ENCODE results near the gene NELL1.

NELL1 gene

GRCh38 chr11:21225860-21226259, 556.5 kb downstream of the NELL1 start:
- H3K4me3 ChIP-seq (ENCODE audit: control insufficient read depth, low read depth, low read length): no peak overlapping the region
- TF ChIP-seq CTCF (conservative IDR thresholded peaks at IDR 0.05; ENCODE audit: control insufficient read depth, insufficient read depth, low read depth, low read length): no peak
- no peak for DNase-seq (ENCODE audit: low read depth)

GRCh38 chr11:21229224-21229623, 559.8 kb downstream of the NELL1 start:
- no peak overlapping the region for H3K4me3 ChIP-seq (ENCODE audit: control insufficient read depth, low read depth, low read length)
- TF ChIP-seq CTCF (conservative IDR thresholded peaks at IDR 0.05; ENCODE audit: control insufficient read depth, insufficient read depth, low read depth, low read length): no peak
- no peak for DNase-seq (ENCODE audit: low read depth)

- no peak for TF ChIP-seq CTCF (conservative IDR thresholded peaks at IDR 0.05; ENCODE audit: control insufficient read depth, insufficient read depth, low read depth, low read length)
- no peak overlapping the region for H3K4me3 ChIP-seq (ENCODE audit: control insufficient read depth, low read depth, low read length)
- DNase-seq (ENCODE audit: low read depth): no peak
Measured at GRCh38 chr11:21250196-21250595, 580.8 kb downstream of the NELL1 start.

GRCh38 chr11:21254055-21254454, 584.7 kb downstream of the NELL1 start:
- DNase-seq (ENCODE audit: low read depth): no peak
- H3K4me3 ChIP-seq (ENCODE audit: control insufficient read depth, low read depth, low read length): no peak overlapping the region
- no peak for TF ChIP-seq CTCF (conservative IDR thresholded peaks at IDR 0.05; ENCODE audit: control insufficient read depth, insufficient read depth, low read depth, low read length)

- no peak overlapping the region for H3K4me3 ChIP-seq (ENCODE audit: control insufficient read depth, low read depth, low read length)
- no peak for DNase-seq (ENCODE audit: low read depth)
- TF ChIP-seq CTCF (conservative IDR thresholded peaks at IDR 0.05; ENCODE audit: control insufficient read depth, insufficient read depth, low read depth, low read length): no peak
Measured at GRCh38 chr11:21254790-21255189, 585.4 kb downstream of the NELL1 start.

GRCh38 chr11:21257461-21257860, 588.1 kb downstream of the NELL1 start:
- no peak for DNase-seq (ENCODE audit: low read depth)
- H3K4me3 ChIP-seq (ENCODE audit: control insufficient read depth, low read depth, low read length): no peak overlapping the region
- TF ChIP-seq CTCF (conservative IDR thresholded peaks at IDR 0.05; ENCODE audit: control insufficient read depth, insufficient read depth, low read depth, low read length): no peak

GRCh38 chr11:21258414-21258813, 589.0 kb downstream of the NELL1 start:
- no peak for DNase-seq (ENCODE audit: low read depth)
- TF ChIP-seq CTCF (conservative IDR thresholded peaks at IDR 0.05; ENCODE audit: control insufficient read depth, insufficient read depth, low read depth, low read length): no peak

More at GRCh38 chr11:21258414-21258813, 589.0 kb downstream of the NELL1 start:
- H3K4me3 ChIP-seq (ENCODE audit: control insufficient read depth, low read depth, low read length): no peak overlapping the region
